HG02763 (cell line): ENCODE measurements around the gene HAPLN3.
A peak's percentile ranks its signal among the peaks of the same experiment; 100 is the strongest.

Source experiments
- ATAC-seq: cut with Tn5 transposase; IDR thresholded peaks from one replicate; pipeline ENCODE4 v1.9.1; 2021; ENCODE audit warnings: mild to moderate bottlenecking, moderate library complexity; ENCODE audit not compliant: unreplicated experiment

Gene HAPLN3

GRCh38 chr15:88912500-88912921 is 17.2 kb upstream of the HAPLN3 start:
- ATAC-seq = no peak

GRCh38 chr15:88911766-88912118 is 16.4 kb upstream of the HAPLN3 start:
- no peak for ATAC-seq

GRCh38 chr15:88909956-88910831 is 14.8 kb upstream of the HAPLN3 start:
- no peak for ATAC-seq

- ATAC-seq = no peak
These were observed 13.6 kb upstream of the HAPLN3 start for GRCh38 chr15:88908697-88909621.

GRCh38 chr15:88908123-88908522 is 12.8 kb upstream of the HAPLN3 start:
- ATAC-seq = no peak

- no peak for ATAC-seq
These were observed 11.8 kb upstream of the HAPLN3 start for GRCh38 chr15:88907111-88907510.

- no peak for ATAC-seq
These were observed 11.2 kb upstream of the HAPLN3 start for GRCh38 chr15:88906551-88906950.

GRCh38 chr15:88906130-88906529 is 10.8 kb upstream of the HAPLN3 start:
- no peak for ATAC-seq

GRCh38 chr15:88905576-88905975 is 10.2 kb upstream of the HAPLN3 start:
- no peak for ATAC-seq

- peak; percentile 74 for ATAC-seq
These were observed 9.4 kb upstream of the HAPLN3 start for GRCh38 chr15:88904624-88905327.

GRCh38 chr15:88904257-88904623 is 8.9 kb upstream of the HAPLN3 start:
- ATAC-seq = no peak

GRCh38 chr15:88902846-88903245 is 7.5 kb upstream of the HAPLN3 start:
- no peak for ATAC-seq

GRCh38 chr15:88902221-88902835 is 7.0 kb upstream of the HAPLN3 start:
- ATAC-seq = no peak

- ATAC-seq = no peak
These were observed 6.3 kb upstream of the HAPLN3 start for GRCh38 chr15:88901508-88902220.

GRCh38 chr15:88900982-88901418 is 5.7 kb upstream of the HAPLN3 start:
- ATAC-seq = no peak

- no peak for ATAC-seq
These were observed 5.1 kb upstream of the HAPLN3 start for GRCh38 chr15:88900309-88900981.

- no peak for ATAC-seq
These were observed 3.9 kb upstream of the HAPLN3 start for GRCh38 chr15:88899251-88899650.

GRCh38 chr15:88898736-88899135 is 3.4 kb upstream of the HAPLN3 start:
- no peak for ATAC-seq

GRCh38 chr15:88897456-88898194 is 2.3 kb upstream of the HAPLN3 start:
- no peak for ATAC-seq
